WTC11 (cell line): ENCODE data around the gene DCAF11. TPM values are rescaled to one million over a fixed set of nuclear protein-coding genes. Genes with fewer than 3 reads are reported as not detected.

Experiments used
- ATAC-seq: fragments of 200-7000 bp; cut with Tn5 transposase; 2 replicates; pipeline ENCODE4 v1.10.0; 2021; ENCODE audit warnings: mild to moderate bottlenecking, moderate library complexity
- CTCF ChIA-PET: fragments of 300-600 bp; sonication (Branson Sonifier 250); formaldehyde crosslinking; loops from one replicate; lab custom pipeline; 2021; ENCODE audit warnings: antibody characterized with exemption; lab: Charles Lee
- POLR2A ChIA-PET: fragments of 350-600 bp; sonication (Branson Sonifier 250); formaldehyde crosslinking; loops from one replicate; lab custom pipeline; 2021; ENCODE audit warnings: antibody characterized with exemption; lab: Charles Lee
- DNase-seq: peaks from one replicate; pipeline ENCODE4 v3.0.0; 2021; ENCODE audit warnings: low spot score
- H3K27ac Mint-ChIP-seq: 2 replicates; pipeline ENCODE4 v1.8.0; 2021; ENCODE audit warnings: mixed read lengths
- H3K27me3 Mint-ChIP-seq: 2 replicates; pipeline ENCODE4 v1.8.0; 2021; ENCODE audit warnings: low read depth, mild to moderate bottlenecking, moderate library complexity, mixed read lengths
- H3K36me3 Mint-ChIP-seq: 2 replicates; pipeline ENCODE4 v1.8.0; 2021; ENCODE audit warnings: mixed read lengths
- H3K4me1 Mint-ChIP-seq: 2 replicates; pipeline ENCODE4 v1.8.0; 2022; ENCODE audit warnings: mixed read lengths
- H3K4me3 Mint-ChIP-seq: 2 replicates; pipeline ENCODE4 v1.8.0; 2021; ENCODE audit warnings: mild to moderate bottlenecking, moderate library complexity, mixed read lengths
- H3K9me3 Mint-ChIP-seq: 2 replicates; pipeline ENCODE4 v1.8.0; 2021; ENCODE audit warnings: mixed read lengths
- ARID4B ChIP-seq: sonication (generic); formaldehyde crosslinking; IDR thresholded peaks from 2 replicates; pipeline ENCODE4 v1.8.0; 2023; ENCODE audit warnings: missing genetic modification reagents, mild to moderate bottlenecking, borderline replicate concordance
- ATF2 ChIP-seq: sonication (generic); formaldehyde crosslinking; IDR thresholded peaks from 2 replicates; pipeline ENCODE4 v1.8.1; 2022; ENCODE audit warnings: low read depth, missing genetic modification reagents, borderline replicate concordance
- CREM ChIP-seq: sonication (generic); formaldehyde crosslinking; IDR thresholded peaks from 2 replicates; pipeline ENCODE4 v1.8.1; 2022; ENCODE audit warnings: mild to moderate bottlenecking, missing genetic modification reagents, moderate library complexity
- E2F4 ChIP-seq: sonication (generic); formaldehyde crosslinking; IDR thresholded peaks from 2 replicates; pipeline ENCODE4 v1.8.1; 2022; ENCODE audit warnings: low read depth, mild to moderate bottlenecking, moderate library complexity, missing genetic modification reagents, borderline replicate concordance
- FOXP1 ChIP-seq: sonication (generic); formaldehyde crosslinking; IDR thresholded peaks from 2 replicates; pipeline ENCODE4 v1.8.0; 2022; ENCODE audit warnings: missing genetic modification reagents, mild to moderate bottlenecking, moderate library complexity, borderline replicate concordance
- GABPB1 ChIP-seq: sonication (generic); formaldehyde crosslinking; IDR thresholded peaks from 2 replicates; pipeline ENCODE4 v1.8.1; 2023; ENCODE audit warnings: mild to moderate bottlenecking, missing genetic modification reagents
- JUN ChIP-seq: sonication (generic); formaldehyde crosslinking; IDR thresholded peaks from 2 replicates; pipeline ENCODE4 v1.8.0; 2023; ENCODE audit warnings: mild to moderate bottlenecking, missing genetic modification reagents
- MXD4 ChIP-seq: fragments of 250-450 bp; sonication (Bioruptor Pico); IDR thresholded peaks from 2 replicates; pipeline ENCODE4 v1.8.0; 2021; ENCODE audit warnings: mild to moderate bottlenecking, moderate library complexity, borderline replicate concordance
- NFYB ChIP-seq: sonication (generic); formaldehyde crosslinking; conservative IDR thresholded peaks from 2 replicates; pipeline ENCODE4 v1.8.0; 2022; ENCODE audit warnings: low read depth, missing genetic modification reagents
- NR2C2 ChIP-seq: sonication (generic); formaldehyde crosslinking; IDR thresholded peaks from 2 replicates; pipeline ENCODE4 v1.8.0; 2022; ENCODE audit warnings: mild to moderate bottlenecking, missing genetic modification reagents
- TP53 ChIP-seq: sonication (generic); formaldehyde crosslinking; IDR thresholded peaks from 2 replicates; pipeline ENCODE4 v1.8.1; 2023; ENCODE audit warnings: mild to moderate bottlenecking, missing genetic modification reagents
- ZBTB21 ChIP-seq: sonication (generic); formaldehyde crosslinking; IDR thresholded peaks from 2 replicates; pipeline ENCODE4 v1.8.1; 2023; ENCODE audit warnings: mild to moderate bottlenecking, missing genetic modification reagents, borderline replicate concordance
- total RNA-seq: library from RNA; stranded (reverse); gene quantifications from 3 replicates; pipeline ENCODE4 v1.2.3, GENCODE V29; 2021
- TF ChIP-seq, protein P1 (sequence below): fragments of 250-450 bp; sonication (Bioruptor Pico); IDR thresholded peaks from 2 replicates; pipeline ENCODE4 v1.8.0; 2021; ENCODE audit warnings: mild to moderate bottlenecking
- TF ChIP-seq, protein P2 (sequence below): fragments of 200-600 bp; IDR thresholded peaks from 2 replicates; pipeline ENCODE4 v1.8.0; 2022; ENCODE audit warnings: antibody characterized with exemption

Gene DCAF11
- total RNA-seq, 1 experiment from 2014 or later: 73.6 TPM

DNA sequence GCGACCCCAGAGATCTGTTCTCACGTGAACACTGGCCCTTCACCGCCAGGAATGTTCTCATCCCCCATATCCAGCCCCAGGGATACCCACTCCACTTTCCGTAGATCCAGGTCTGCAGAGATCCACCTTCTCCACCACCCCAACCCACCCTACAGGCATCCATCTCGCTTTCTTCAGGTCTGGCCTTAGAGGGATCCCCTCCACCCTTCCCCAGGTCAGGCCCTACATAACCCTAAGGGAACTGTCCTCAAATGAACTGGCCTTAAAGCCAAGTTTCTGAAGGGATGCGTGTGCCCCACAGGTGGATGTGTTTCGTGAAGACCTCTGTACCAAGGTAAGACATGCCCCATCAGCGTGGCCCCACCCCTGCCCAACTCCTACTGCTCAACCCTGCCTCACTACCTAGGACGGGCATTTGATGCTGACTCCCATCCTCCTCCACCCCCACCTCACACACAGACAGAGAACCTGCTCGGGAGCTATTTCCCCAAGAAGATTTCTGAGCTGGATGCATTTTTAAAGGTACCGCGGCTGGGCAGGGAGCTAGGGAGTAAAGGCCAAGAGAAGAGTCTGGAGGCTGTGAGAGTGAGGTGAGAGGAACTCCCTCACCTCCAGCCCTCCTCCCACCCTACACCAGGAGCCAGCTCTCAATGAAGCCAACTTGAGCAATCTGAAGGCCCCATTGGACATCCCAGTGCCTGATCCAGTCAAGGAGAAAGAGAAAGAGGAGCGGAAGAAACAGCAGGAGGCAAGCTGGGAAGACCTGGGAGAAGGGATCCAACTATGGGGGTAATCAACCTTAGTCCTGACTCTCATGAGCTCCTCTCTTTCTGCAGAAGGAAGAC is 22.3 kb downstream of the DCAF11 start:
- no peaks in the 10 kb centered on the region; the same call in 1 of the 2 replicates for H3K27me3 Mint-ChIP-seq
- peaks cover 26% of the 10 kb centered on the region for H3K36me3 Mint-ChIP-seq
- POLR2A ChIA-PET: interaction anchor here (0.5 to 1.8 kb wide), 7 partner anchors 9 to 59 kb away, joined by 3 to 15 read pairs (median 5); partner anchors contain the start of genes DCAF11, NRL, PCK2 and TM9SF1
- ATAC-seq (no peak), DNase-seq (no peak)
- no peak overlapping the region for H3K27ac Mint-ChIP-seq
- TF ChIP-seq ARID4B (CRISPR knock-in tag) (0 out of 2 replicates have a peak, but pooled peaks have one; percentile 21), NFYB (CRISPR knock-in tag) (no peak)
- H3K4me3 Mint-ChIP-seq: peak overlapping the region; percentile 80
- CTCF ChIA-PET: interaction anchor here (1.3 to 4.3 kb wide), 8 partner anchors 10 to 295 kb away, joined by 4 to 31 read pairs (median 18); partner anchors contain the start of genes DCAF11, IRF9, MDP1 and NRL
- H3K9me3 Mint-ChIP-seq: no peaks in the 10 kb centered on the region
- H3K4me1 Mint-ChIP-seq: peaks cover 31% of the 10 kb centered on the region

GRCh38 chr14:24137529-24138395 is 23.2 kb downstream of the DCAF11 start:
- ATAC-seq (no peak), DNase-seq (no peak)
- H3K4me3 Mint-ChIP-seq: peak overlapping the region; percentile 80
- CTCF ChIA-PET: interaction anchor here (1.4 to 4.3 kb wide), 7 partner anchors 9 to 80 kb away, joined by 5 to 31 read pairs (median 20); partner anchors contain the start of genes DCAF11, IRF9, MDP1 and NRL
- H3K4me1 Mint-ChIP-seq: peaks cover 31% of the 10 kb centered on the region
- H3K36me3 Mint-ChIP-seq: peaks cover 26% of the 10 kb centered on the region
- no peaks in the 10 kb centered on the region for H3K9me3 Mint-ChIP-seq
- POLR2A ChIA-PET: interaction anchor here (1.0 to 1.7 kb wide), 3 partner anchors 10 to 44 kb away, joined by 3 to 5 read pairs (median 3); partner anchors contain the start of genes DCAF11, NRL and PCK2
- H3K27me3 Mint-ChIP-seq: no peaks in the 10 kb centered on the region; the same call in 1 of the 2 replicates
- TF ChIP-seq CREM: no peak
- peak; percentile 26; the same call in 1 of the 2 replicates for TF ChIP-seq GABPB1 (CRISPR knock-in tag)
- TF ChIP-seq, all 79 proteins: peak for 1
- peak overlapping the region; percentile 80 for H3K27ac Mint-ChIP-seq

- Mint-ChIP-seq H3K9me3 (no peaks in the 10 kb centered on the region), H3K4me1 (peaks cover 31% of the 10 kb centered on the region), H3K4me3 (peak overlapping the region; percentile 95), H3K36me3 (peaks cover 33% of the 10 kb centered on the region), H3K27ac (peak overlapping the region; percentile 80), H3K27me3 (no peaks in the 10 kb centered on the region)
- ChIA-PET POLR2A (interaction anchor here (0.6 to 1.7 kb wide), 4 partner anchors 9 to 495 kb away, joined by 3 to 5 read pairs (median 3); partner anchors contain the start of genes DCAF11, NRL and PCK2), CTCF (interaction anchor here (0.7 to 4.3 kb wide), 5 partner anchors 17 to 77 kb away, joined by 3 to 31 read pairs (median 5); partner anchors contain the start of genes IRF9 and MDP1)
- DNase-seq: no peak
- no peak for ATAC-seq
- TF ChIP-seq MXD4 (no peak), JUN (CRISPR knock-in tag) (no peak), NR2C2 (CRISPR knock-in tag) (no peak), ZBTB21 (no peak), TP53 (CRISPR knock-in tag) (no peak), E2F4 (no peak), FOXP1 (CRISPR knock-in tag) (no peak), ATF2 (no peak)
- TF ChIP-seq, protein P1, sequence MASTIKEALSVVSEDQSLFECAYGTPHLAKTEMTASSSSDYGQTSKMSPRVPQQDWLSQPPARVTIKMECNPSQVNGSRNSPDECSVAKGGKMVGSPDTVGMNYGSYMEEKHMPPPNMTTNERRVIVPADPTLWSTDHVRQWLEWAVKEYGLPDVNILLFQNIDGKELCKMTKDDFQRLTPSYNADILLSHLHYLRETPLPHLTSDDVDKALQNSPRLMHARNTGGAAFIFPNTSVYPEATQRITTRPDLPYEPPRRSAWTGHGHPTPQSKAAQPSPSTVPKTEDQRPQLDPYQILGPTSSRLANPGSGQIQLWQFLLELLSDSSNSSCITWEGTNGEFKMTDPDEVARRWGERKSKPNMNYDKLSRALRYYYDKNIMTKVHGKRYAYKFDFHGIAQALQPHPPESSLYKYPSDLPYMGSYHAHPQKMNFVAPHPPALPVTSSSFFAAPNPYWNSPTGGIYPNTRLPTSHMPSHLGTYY (CRISPR knock-in tag): no peak
- TF ChIP-seq, protein P2, sequence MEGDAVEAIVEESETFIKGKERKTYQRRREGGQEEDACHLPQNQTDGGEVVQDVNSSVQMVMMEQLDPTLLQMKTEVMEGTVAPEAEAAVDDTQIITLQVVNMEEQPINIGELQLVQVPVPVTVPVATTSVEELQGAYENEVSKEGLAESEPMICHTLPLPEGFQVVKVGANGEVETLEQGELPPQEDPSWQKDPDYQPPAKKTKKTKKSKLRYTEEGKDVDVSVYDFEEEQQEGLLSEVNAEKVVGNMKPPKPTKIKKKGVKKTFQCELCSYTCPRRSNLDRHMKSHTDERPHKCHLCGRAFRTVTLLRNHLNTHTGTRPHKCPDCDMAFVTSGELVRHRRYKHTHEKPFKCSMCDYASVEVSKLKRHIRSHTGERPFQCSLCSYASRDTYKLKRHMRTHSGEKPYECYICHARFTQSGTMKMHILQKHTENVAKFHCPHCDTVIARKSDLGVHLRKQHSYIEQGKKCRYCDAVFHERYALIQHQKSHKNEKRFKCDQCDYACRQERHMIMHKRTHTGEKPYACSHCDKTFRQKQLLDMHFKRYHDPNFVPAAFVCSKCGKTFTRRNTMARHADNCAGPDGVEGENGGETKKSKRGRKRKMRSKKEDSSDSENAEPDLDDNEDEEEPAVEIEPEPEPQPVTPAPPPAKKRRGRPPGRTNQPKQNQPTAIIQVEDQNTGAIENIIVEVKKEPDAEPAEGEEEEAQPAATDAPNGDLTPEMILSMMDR: no peak
These were observed 24.1 kb downstream of the DCAF11 start for GRCh38 chr14:24138396-24139271.
